NT2/D1 (cell line): ENCODE results near the gene EFCAB8.

Experiments used
- SUZ12 ChIP-seq: IDR thresholded peaks from 2 replicates; pipeline ENCODE4 v1.6.1; 2011; ENCODE audit not compliant: insufficient read length, insufficient read depth; ENCODE audit errors: extremely low read depth
- YY1 ChIP-seq: IDR thresholded peaks from 2 replicates; pipeline ENCODE4 v1.6.1; 2011; ENCODE audit not compliant: insufficient read length, insufficient read depth
- ZNF274 ChIP-seq: IDR thresholded peaks from 2 replicates; pipeline ENCODE4 v1.6.1; 2011; ENCODE audit warnings: mild to moderate bottlenecking, low read depth, low read length

- TF ChIP-seq ZNF274 (no peak), YY1 (no peak), SUZ12 (no peak)
Measured at GRCh38 chr20:32934580-32934979, 75.9 kb downstream of the EFCAB8 start.
